Upper lobe of left lung (tissue), 6 donors: Measurements from ENCODE around the gene SIGLEC8. TPM values are rescaled to one million over a fixed set of nuclear protein-coding genes. Genes with fewer than 3 reads are reported as not detected.

Experiments used
- ATAC-seq, 2 donors: fragments of 200-7000 bp; cut with Tn5 transposase; one replicate each; pipeline ENCODE4 v1.9.1; 2022; ENCODE audit warnings: mild to moderate bottlenecking in 2 of 2, moderate library complexity in 2 of 2; ENCODE audit not compliant: low FRiP score in 2 of 2
- DNase-seq, 2 donors: peaks; one replicate each; pipeline ENCODE4 v3.0.0-alpha.2; 2019 to 2020
- H3K27ac ChIP-seq, 4 donors: fragments of 200-600 bp; sonication (generic); one replicate each; pipeline ENCODE4 v1.5.1; 2016 to 2019
- H3K27me3 ChIP-seq, 4 donors: fragments of 200-600 bp; sonication (generic); one replicate each; pipeline ENCODE4 v1.5.1; 2017 to 2019
- H3K36me3 ChIP-seq, 4 donors: fragments of 200-600 bp; sonication (generic); one replicate each; pipeline ENCODE4 v1.5.1; 2016 to 2019
- H3K4me1 ChIP-seq, 4 donors: fragments of 200-600 bp; sonication (generic); one replicate each; pipeline ENCODE4 v1.5.1; 2018 to 2019
- H3K4me3 ChIP-seq, 4 donors: fragments of 200-600 bp; sonication (generic); one replicate each; pipeline ENCODE4 v1.5.1; 2017 to 2019; ENCODE audit warnings: mild to moderate bottlenecking in 2 of 4, moderate library complexity in 1 of 4
- H3K9me3 ChIP-seq, 4 donors: fragments of 200-600 bp; sonication (generic); one replicate each; pipeline ENCODE4 v1.5.1; 2018 to 2019
- EP300 ChIP-seq, 4 donors: sonication (generic); formaldehyde crosslinking; IDR thresholded peaks; one replicate each; pipeline ENCODE4 v1.5.1; 2017; ENCODE audit warnings: antibody characterized with exemption in 4 of 4, control low read depth in 2 of 4
- POLR2A ChIP-seq, 4 donors: fragments of 450-650 bp; IDR thresholded peaks; one replicate each; pipeline ENCODE4 v1.5.1; 2016 to 2017; ENCODE audit warnings: antibody characterized with exemption in 4 of 4, mild to moderate bottlenecking in 2 of 4
- POLR2AphosphoS5 ChIP-seq, 2 donors: sonication (generic); formaldehyde crosslinking; IDR thresholded peaks; one replicate each; pipeline ENCODE4 v1.5.1; 2017; ENCODE audit warnings: antibody characterized with exemption in 2 of 2
- WGBS, 2 donors: methylation state at CpG; one replicate each; pipeline ENCODE4 v1.1.5; 2017 to 2018; 5-methylcytosine and 5-hydroxymethylcytosine counted together
- total RNA-seq, 6 donors: library from RNA; depleted of rRNA in 4 of 6; stranded (reverse); fragments of >200 nt in 4 of 6; gene quantifications; one replicate each; pipeline versions ENCODE4 v1.1.0 to v1.2.1, GENCODE V29; 2016 to 2021
- TF ChIP-seq, protein P1 (sequence below), 6 experiments: fragments of 450-650 bp in 4 of 6; fragments of 200-600 bp in 2 of 6; sonication (generic) in 2 of 6; IDR thresholded peaks; one replicate each; pipeline ENCODE4 v1.5.1; 2016 to 2019; ENCODE audit warnings: antibody characterized with exemption in 6 of 6
- donor health status: DM: no; HTN: no; CAD: no; lungs with moderate emphysema.
- donor health status: DM: no; HTN: yes; CAD: no; lungs with severe emphysema.

Gene SIGLEC8
- total RNA-seq, 6 donors from 2014 or later = 0.78 to 4.2 (median 1.8) TPM

DNA sequence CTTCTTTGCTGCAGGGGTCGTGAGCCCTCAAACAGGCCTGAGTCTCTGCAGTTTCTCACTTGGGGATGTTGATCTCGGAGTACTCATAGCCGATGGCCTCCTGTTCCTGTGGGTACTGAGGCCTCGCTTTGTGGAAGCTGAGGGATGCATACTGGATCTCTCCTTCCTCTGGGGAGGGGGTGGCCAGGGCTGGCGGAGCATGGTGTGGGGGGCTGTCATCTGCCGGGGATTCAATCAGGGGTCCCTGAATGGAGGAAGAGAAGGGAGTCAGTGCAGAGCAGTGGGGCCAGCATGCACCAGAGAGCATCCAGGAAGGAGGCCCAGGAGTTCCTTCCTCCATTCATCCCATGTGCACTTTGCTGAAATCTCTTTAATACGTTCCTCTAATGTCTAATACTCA is 33.3 kb upstream of the SIGLEC8 start:
- Histone ChIP-seq H3K4me3 (no peak overlapping the region), H3K36me3 (no peaks in the 10 kb centered on the region), H3K9me3 (no peaks in the 10 kb centered on the region), H3K27ac (no peak overlapping the region), H3K4me1 (no peaks in the 10 kb centered on the region), H3K27me3 (no peaks in the 10 kb centered on the region)
- TF ChIP-seq EP300 (IDR thresholded peaks at IDR 0.05) (no peak), POLR2AphosphoS5 (IDR thresholded peaks at IDR 0.05) (no peak), POLR2A (IDR thresholded peaks at IDR 0.05) (no peak)
- TF ChIP-seq, protein P1, sequence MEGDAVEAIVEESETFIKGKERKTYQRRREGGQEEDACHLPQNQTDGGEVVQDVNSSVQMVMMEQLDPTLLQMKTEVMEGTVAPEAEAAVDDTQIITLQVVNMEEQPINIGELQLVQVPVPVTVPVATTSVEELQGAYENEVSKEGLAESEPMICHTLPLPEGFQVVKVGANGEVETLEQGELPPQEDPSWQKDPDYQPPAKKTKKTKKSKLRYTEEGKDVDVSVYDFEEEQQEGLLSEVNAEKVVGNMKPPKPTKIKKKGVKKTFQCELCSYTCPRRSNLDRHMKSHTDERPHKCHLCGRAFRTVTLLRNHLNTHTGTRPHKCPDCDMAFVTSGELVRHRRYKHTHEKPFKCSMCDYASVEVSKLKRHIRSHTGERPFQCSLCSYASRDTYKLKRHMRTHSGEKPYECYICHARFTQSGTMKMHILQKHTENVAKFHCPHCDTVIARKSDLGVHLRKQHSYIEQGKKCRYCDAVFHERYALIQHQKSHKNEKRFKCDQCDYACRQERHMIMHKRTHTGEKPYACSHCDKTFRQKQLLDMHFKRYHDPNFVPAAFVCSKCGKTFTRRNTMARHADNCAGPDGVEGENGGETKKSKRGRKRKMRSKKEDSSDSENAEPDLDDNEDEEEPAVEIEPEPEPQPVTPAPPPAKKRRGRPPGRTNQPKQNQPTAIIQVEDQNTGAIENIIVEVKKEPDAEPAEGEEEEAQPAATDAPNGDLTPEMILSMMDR (IDR thresholded peaks at IDR 0.05) = no peak
- WGBS, 2 donors = 54 to 80% methylated on average over 2 to 7 of the region's 7 CpGs
- DNase-seq (no peak), ATAC-seq (no peak)

- DNase-seq = no peak
- no peaks in the 10 kb centered on the region for H3K27me3 ChIP-seq
Measured at GRCh38 chr19:51490676-51491075, 32.4 kb upstream of the SIGLEC8 start.

DNA sequence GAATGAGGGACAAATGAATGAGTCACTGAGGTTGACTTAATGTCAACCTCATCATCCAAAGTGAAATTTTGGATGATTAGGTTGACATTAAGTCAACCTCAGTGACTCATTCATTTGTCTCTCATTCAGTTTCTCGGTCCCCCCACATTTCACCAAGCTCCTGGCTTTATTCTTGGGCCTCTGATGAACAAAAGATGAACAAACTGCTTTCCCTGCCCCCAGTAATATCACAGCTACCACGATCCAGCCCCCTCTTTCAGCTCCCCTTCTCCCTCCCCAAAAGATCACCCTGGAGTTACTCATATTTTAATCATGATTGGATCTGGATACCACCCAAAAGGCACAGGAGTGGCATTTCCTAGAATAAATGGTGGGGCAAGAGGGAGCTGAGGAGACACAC is 30.9 kb upstream of the SIGLEC8 start:
- TF ChIP-seq, protein P1 (IDR thresholded peaks at IDR 0.05) = no peak
- no peak for TF ChIP-seq EP300 (IDR thresholded peaks at IDR 0.05)
- no peak for TF ChIP-seq POLR2A (IDR thresholded peaks at IDR 0.05)
- no peak for TF ChIP-seq POLR2AphosphoS5 (IDR thresholded peaks at IDR 0.05)
- Histone ChIP-seq H3K9me3 (no peaks in the 10 kb centered on the region), H3K27me3 (no peaks in the 10 kb centered on the region), H3K4me1 (no peaks in the 10 kb centered on the region), H3K4me3 (no peak overlapping the region), H3K27ac (no peak overlapping the region), H3K36me3 (no peaks in the 10 kb centered on the region)
- WGBS, 2 donors = 60 to 61% methylated on average over 2 of the region's 2 CpGs
- ATAC-seq (no peak), DNase-seq (no peak)

More at GRCh38 chr19:51490676-51491075, 32.4 kb upstream of the SIGLEC8 start:
- Histone ChIP-seq H3K4me1 (no peaks in the 10 kb centered on the region), H3K27ac (no peak overlapping the region), H3K36me3 (no peaks in the 10 kb centered on the region), H3K9me3 (no peaks in the 10 kb centered on the region), H3K4me3 (no peak overlapping the region)
- TF ChIP-seq EP300 (IDR thresholded peaks at IDR 0.05) (no peak), POLR2AphosphoS5 (IDR thresholded peaks at IDR 0.05) (no peak), POLR2A (IDR thresholded peaks at IDR 0.05) (no peak)
- TF ChIP-seq, protein P1 (IDR thresholded peaks at IDR 0.05) = no peak
- ATAC-seq = no peak
- 38 to 59% methylated on average over 14 of the region's 14 CpGs for WGBS, 2 donors

GRCh38 chr19:51488491-51488890 is 30.2 kb upstream of the SIGLEC8 start:
- DNase-seq = no peak
- ATAC-seq = no peak
- no peaks in the 10 kb centered on the region for H3K36me3 ChIP-seq
- TF ChIP-seq POLR2AphosphoS5 (IDR thresholded peaks at IDR 0.05) = no peak
- no peak for TF ChIP-seq EP300 (IDR thresholded peaks at IDR 0.05)
- TF ChIP-seq, protein P1 (IDR thresholded peaks at IDR 0.05) = no peak
- no peak for TF ChIP-seq POLR2A (IDR thresholded peaks at IDR 0.05)
- no peaks in the 10 kb centered on the region for H3K9me3 ChIP-seq
- H3K27ac ChIP-seq = no peak overlapping the region
- 65 to 85% methylated on average over 3 of the region's 3 CpGs for WGBS, 2 donors
- no peaks in the 10 kb centered on the region for H3K27me3 ChIP-seq
- no peak overlapping the region for H3K4me3 ChIP-seq
- no peaks in the 10 kb centered on the region for H3K4me1 ChIP-seq

DNA sequence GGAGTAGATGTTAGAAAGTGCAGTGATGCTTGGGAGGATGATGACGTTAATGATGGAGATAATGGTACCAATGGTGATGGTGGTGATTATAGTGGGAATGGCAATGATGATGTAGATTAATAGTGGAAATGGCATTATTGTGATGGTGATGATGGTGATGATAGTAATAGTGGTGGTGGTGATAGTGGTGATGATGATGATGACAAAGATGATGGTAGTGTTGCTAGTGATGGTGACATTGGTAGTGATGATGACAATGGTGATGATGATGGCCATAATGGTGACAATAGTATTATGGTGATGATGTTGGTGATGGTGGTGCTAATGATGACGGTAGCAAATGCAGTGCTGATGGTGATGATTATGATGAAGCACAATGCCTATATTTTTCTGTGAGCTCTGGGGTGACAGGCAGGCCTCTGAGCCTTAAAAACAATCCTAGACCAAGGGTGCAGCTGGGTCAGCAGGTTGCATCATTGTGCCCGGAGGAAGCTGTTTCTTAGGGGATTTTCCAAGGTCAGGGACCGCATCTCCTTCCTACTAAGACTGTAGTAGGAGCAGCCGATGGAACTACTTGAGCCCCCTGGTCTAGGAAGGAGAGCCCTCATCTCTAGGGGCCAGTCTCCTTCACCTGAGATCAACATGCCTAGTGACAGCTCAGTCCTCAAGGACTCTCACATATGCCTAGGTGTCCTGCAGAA is 27.9 kb upstream of the SIGLEC8 start:
- TF ChIP-seq, protein P1 (IDR thresholded peaks at IDR 0.05) = no peak
- no peak for TF ChIP-seq POLR2A (IDR thresholded peaks at IDR 0.05)
- no peak for TF ChIP-seq POLR2AphosphoS5 (IDR thresholded peaks at IDR 0.05)
- H3K9me3 ChIP-seq = no peaks in the 10 kb centered on the region
- DNase-seq (no peak), ATAC-seq (no peak)
- H3K4me3 ChIP-seq = no peak overlapping the region
- no peaks in the 10 kb centered on the region for H3K4me1 ChIP-seq
- no peaks in the 10 kb centered on the region for H3K36me3 ChIP-seq
- H3K27me3 ChIP-seq = no peaks in the 10 kb centered on the region
- WGBS, 2 donors = 81 to 87% methylated on average over 4 to 5 of the region's 5 CpGs
- no peak overlapping the region for H3K27ac ChIP-seq
